KOPT-K1 (cell line): ENCODE data around the gene CPT1B.
"Not testable (repeated sequence)": the region's sequence is repeated elsewhere in the genome, so short reads cannot be mapped to it uniquely, and the experiment has no call there.

Experiments used
- H3K27ac ChIP-seq: fragments of 200-600 bp; sonication (generic); 2 replicates; pipeline ENCODE4 v1.5.1; 2016; ENCODE audit warnings: antibody characterized with exemption, mild to moderate bottlenecking, low read depth, low read length; ENCODE audit not compliant: poor library complexity, severe bottlenecking
- H3K36me3 ChIP-seq: fragments of 200-600 bp; sonication (generic); 2 replicates; pipeline ENCODE4 v1.5.1; 2017; ENCODE audit warnings: antibody characterized with exemption, mild to moderate bottlenecking, low read length, moderate library complexity; ENCODE audit not compliant: insufficient read depth
- H3K9me3 ChIP-seq: fragments of 200-600 bp; sonication (generic); 2 replicates; pipeline ENCODE4 v1.5.1; 2017; ENCODE audit warnings: antibody characterized with exemption, low read length, mild to moderate bottlenecking; ENCODE audit not compliant: insufficient read depth, poor library complexity, severe bottlenecking

Gene CPT1B

GRCh38 chr22:50520826-50521453 lies 57.3 kb downstream of the CPT1B start:
- Histone ChIP-seq H3K9me3 (no peaks in the 10 kb centered on the region), H3K27ac (no peak overlapping the region), H3K36me3 (peaks cover 85% of the 10 kb centered on the region)

- H3K9me3 ChIP-seq, H3K27ac ChIP-seq: not testable (repeated sequence)
- H3K36me3 ChIP-seq = peaks cover 89% of the 10 kb centered on the region
These were observed 58.0 kb downstream of the CPT1B start for GRCh38 chr22:50520184-50520583.

- no peaks in the 10 kb centered on the region for H3K9me3 ChIP-seq
- peaks cover 94% of the 10 kb centered on the region for H3K36me3 ChIP-seq
- H3K27ac ChIP-seq = no peak overlapping the region
These were observed 59.1 kb downstream of the CPT1B start for GRCh38 chr22:50519151-50519550.
